Calu3 (cell line): ENCODE measurements around the gene ATOH8. TPM values are rescaled to one million over a fixed set of nuclear protein-coding genes. Genes with fewer than 3 reads are reported as not detected.

Source experiments
- BruUV-seq: library from RNA; stranded (reverse); fragments of 400-500 nt; replicated peaks from 2 replicates; lab custom pipeline; 2021; lab: Mats Ljungman, UMichigan
- CTCF ChIA-PET: fragments of 300-600 bp; sonication (Branson Sonifier 250); formaldehyde crosslinking; loops from one replicate; lab custom pipeline; 2022; ENCODE audit warnings: antibody characterized with exemption; lab: Charles Lee
- DNase-seq: peaks from one replicate; pipeline ENCODE4 v3.0.0; 2022
- H3K27ac Mint-ChIP-seq: one replicate; pipeline ENCODE4 v1.8.0; 2022; ENCODE audit warnings: mixed read lengths; ENCODE audit not compliant: unreplicated experiment
- H3K27me3 Mint-ChIP-seq: one replicate; pipeline ENCODE4 v1.8.0; 2022; ENCODE audit warnings: mixed read lengths; ENCODE audit not compliant: unreplicated experiment
- H3K36me3 Mint-ChIP-seq: one replicate; pipeline ENCODE4 v1.8.0; 2022; ENCODE audit warnings: mild to moderate bottlenecking, moderate library complexity, mixed read lengths; ENCODE audit not compliant: insufficient read depth, unreplicated experiment
- H3K4me1 Mint-ChIP-seq: one replicate; pipeline ENCODE4 v1.8.0; 2022; ENCODE audit warnings: mild to moderate bottlenecking, low read depth, mixed read lengths; ENCODE audit not compliant: unreplicated experiment
- H3K4me3 Mint-ChIP-seq: one replicate; pipeline ENCODE4 v1.8.0; 2022; ENCODE audit warnings: mild to moderate bottlenecking, low read depth, moderate library complexity, mixed read lengths; ENCODE audit not compliant: unreplicated experiment
- H3K9me3 Mint-ChIP-seq: one replicate; pipeline ENCODE4 v1.8.0; 2022; ENCODE audit warnings: low read depth, mixed read lengths; ENCODE audit not compliant: unreplicated experiment
- CTCF ChIP-seq: fragments of 200-600 bp; IDR thresholded peaks from one replicate; pipeline ENCODE4 v1.8.0; 2022; ENCODE audit warnings: antibody characterized with exemption; ENCODE audit not compliant: unreplicated experiment
- intact Hi-C: fragments of 100-400 bp; cut with micrococcal nuclease; formaldehyde crosslinking; loops from one replicate; pipeline ENCODE4 v1.10.0; 2022; ENCODE audit not compliant: unreplicated experiment
- total RNA-seq: library from RNA; stranded (reverse); gene quantifications from 2 replicates; pipeline ENCODE4 v1.2.3, GENCODE V29; 2022

ATOH8 gene
- total RNA-seq, 1 experiment from 2014 or later: 0.19 TPM

GRCh38 chr2:85723707-85724360 lies 30.0 kb upstream of the ATOH8 start:
- TF ChIP-seq CTCF: no peak
- no peaks in the 10 kb centered on the region for H3K36me3 Mint-ChIP-seq
- CTCF ChIA-PET: interaction anchor here (0.6 to 1.1 kb wide), 2 partner anchors 27 to 145 kb away, joined by 3 to 4 read pairs; no protein-coding TSS in a partner anchor
- no peak overlapping the region for H3K27ac Mint-ChIP-seq
- intact Hi-C loops: loop anchor here (10.0 kb wide), 1 partner anchor 361 kb away; no protein-coding TSS in a partner anchor
- peaks cover 68% of the 10 kb centered on the region for H3K27me3 Mint-ChIP-seq
- no TSS peak for BruUV-seq
- H3K9me3 Mint-ChIP-seq: peaks cover 4% of the 10 kb centered on the region
- H3K4me3 Mint-ChIP-seq: no peak overlapping the region
- DNase-seq: no peak
- no peaks in the 10 kb centered on the region for H3K4me1 Mint-ChIP-seq

GRCh38 chr2:85724731-85725181 lies 29.0 kb upstream of the ATOH8 start:
- intact Hi-C loops: loop anchor here (10.0 kb wide), 1 partner anchor 360 kb away; no protein-coding TSS in a partner anchor
- CTCF ChIA-PET: interaction anchor here (1.1 kb wide), 1 partner anchor 26 kb away, joined by 3 read pairs; no protein-coding TSS in a partner anchor

GRCh38 chr2:85725451-85725850 lies 28.3 kb upstream of the ATOH8 start:
- H3K27me3 Mint-ChIP-seq: peaks cover 56% of the 10 kb centered on the region
- CTCF ChIA-PET: interaction anchor here (0.5 kb wide), 1 partner anchor 263 kb away, joined by 3 read pairs; no protein-coding TSS in a partner anchor
- peaks cover 5% of the 10 kb centered on the region for H3K4me1 Mint-ChIP-seq
- H3K36me3 Mint-ChIP-seq: no peaks in the 10 kb centered on the region
- TF ChIP-seq CTCF: no peak
- no TSS peak for BruUV-seq
- no peaks in the 10 kb centered on the region for H3K9me3 Mint-ChIP-seq
- intact Hi-C loops: loop anchor here (10.0 kb wide), 1 partner anchor 359 kb away; no protein-coding TSS in a partner anchor
- H3K27ac Mint-ChIP-seq: no peak overlapping the region
- DNase-seq: no peak
- no peak overlapping the region for H3K4me3 Mint-ChIP-seq

More at GRCh38 chr2:85724731-85725181, 29.0 kb upstream of the ATOH8 start:
- peaks cover 5% of the 10 kb centered on the region for H3K4me1 Mint-ChIP-seq
- no peak for TF ChIP-seq CTCF
- no peaks in the 10 kb centered on the region for H3K36me3 Mint-ChIP-seq
- peaks cover 63% of the 10 kb centered on the region for H3K27me3 Mint-ChIP-seq
- peaks cover 4% of the 10 kb centered on the region for H3K9me3 Mint-ChIP-seq
- DNase-seq: no peak
- no peak overlapping the region for H3K27ac Mint-ChIP-seq
- no peak overlapping the region for H3K4me3 Mint-ChIP-seq
- BruUV-seq: no TSS peak

- TF ChIP-seq CTCF: no peak
- H3K4me1 Mint-ChIP-seq: peaks cover 5% of the 10 kb centered on the region
- no peak for DNase-seq
- no peak overlapping the region for H3K4me3 Mint-ChIP-seq
- H3K9me3 Mint-ChIP-seq: no peaks in the 10 kb centered on the region
- H3K36me3 Mint-ChIP-seq: no peaks in the 10 kb centered on the region
- no peak overlapping the region for H3K27ac Mint-ChIP-seq
- CTCF ChIA-PET: interaction anchor here (1.0 kb wide), 1 partner anchor 86 kb away, joined by 3 read pairs; no protein-coding TSS in a partner anchor
- intact Hi-C loops: loop anchor here (10.0 kb wide), 1 partner anchor 357 kb away; no protein-coding TSS in a partner anchor
- H3K27me3 Mint-ChIP-seq: peaks cover 43% of the 10 kb centered on the region
- BruUV-seq: no TSS peak
Observed at GRCh38 chr2:85727798-85728197, 26.0 kb upstream of the ATOH8 start.
